GM21526 (cell line): ENCODE data around the gene PARP9.

Source experiments
- ATAC-seq: cut with Tn5 transposase; IDR thresholded peaks from one replicate; pipeline ENCODE4 v1.9.1; 2021; ENCODE audit warnings: moderate library complexity; ENCODE audit not compliant: unreplicated experiment, low FRiP score

PARP9 gene

GRCh38 chr3:122496508-122496907 is 67.6 kb downstream of the PARP9 start:
- ATAC-seq, result no peak

DNA sequence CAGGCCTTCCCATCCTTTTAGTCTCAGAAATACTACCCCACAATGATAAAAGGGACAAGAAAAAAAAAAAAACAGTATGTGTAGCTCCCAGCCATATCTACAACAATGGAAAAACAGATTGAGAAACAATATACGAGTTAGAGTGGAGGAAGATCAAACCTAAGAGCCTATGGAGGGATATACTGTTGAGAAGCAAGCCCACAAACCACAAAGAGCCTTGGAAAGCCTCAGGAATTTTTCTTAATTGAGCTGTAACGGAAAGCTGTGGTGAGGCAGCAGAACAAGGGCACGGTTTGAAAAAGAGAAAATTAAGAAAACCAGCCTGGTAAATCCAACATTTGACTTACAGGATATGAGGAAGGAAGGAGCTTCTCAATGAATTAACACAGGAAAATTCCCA is 70.8 kb downstream of the PARP9 start:
- ATAC-seq, result no peak

GRCh38 chr3:122488262-122488973 is 75.7 kb downstream of the PARP9 start:
- ATAC-seq, result no peak

GRCh38 chr3:122484985-122485384 is 79.1 kb downstream of the PARP9 start:
- no peak for ATAC-seq

DNA sequence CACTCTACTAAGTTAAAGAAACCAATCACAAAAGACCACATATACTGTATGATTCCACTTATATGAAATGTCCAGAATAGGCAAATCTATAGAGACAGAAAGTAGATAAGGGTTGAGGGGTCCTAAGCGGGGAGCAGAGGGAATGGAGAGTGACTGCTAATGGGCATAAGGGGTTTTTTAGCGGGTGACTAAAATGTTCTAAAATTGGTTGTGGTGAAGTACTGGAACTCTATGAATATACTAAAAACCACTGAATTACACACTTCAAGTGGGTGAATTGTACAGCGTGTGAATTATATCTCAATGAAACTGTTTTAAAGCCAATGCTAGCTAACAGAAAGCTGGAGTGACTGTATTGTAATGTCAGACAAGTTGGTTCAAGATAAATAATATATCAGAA is 82.7 kb downstream of the PARP9 start:
- no peak for ATAC-seq
